Testis (tissue), 2 donors: ENCODE data around the gene GSC2.
"Not testable (repeated sequence)": the region's sequence is repeated elsewhere in the genome, so short reads cannot be mapped to it uniquely, and the experiment has no call there.

ENCODE experiments used
- POLR2A ChIP-seq: fragments of 450-650 bp; IDR thresholded peaks from one replicate; pipeline ENCODE4 v1.6.1; 2017; ENCODE audit warnings: antibody characterized with exemption, mild to moderate bottlenecking, moderate library complexity
- TF ChIP-seq, protein P1 (sequence below), 3 experiments: fragments of 450-650 bp in 2 of 3; fragments of 200-600 bp in 1 of 3; sonication (generic) in 1 of 3; IDR thresholded peaks; one replicate each; pipeline ENCODE4 v1.5.1; 2016 to 2019; ENCODE audit warnings: antibody characterized with exemption in 3 of 3, mild to moderate bottlenecking in 2 of 3, moderate library complexity in 1 of 3

DNA sequence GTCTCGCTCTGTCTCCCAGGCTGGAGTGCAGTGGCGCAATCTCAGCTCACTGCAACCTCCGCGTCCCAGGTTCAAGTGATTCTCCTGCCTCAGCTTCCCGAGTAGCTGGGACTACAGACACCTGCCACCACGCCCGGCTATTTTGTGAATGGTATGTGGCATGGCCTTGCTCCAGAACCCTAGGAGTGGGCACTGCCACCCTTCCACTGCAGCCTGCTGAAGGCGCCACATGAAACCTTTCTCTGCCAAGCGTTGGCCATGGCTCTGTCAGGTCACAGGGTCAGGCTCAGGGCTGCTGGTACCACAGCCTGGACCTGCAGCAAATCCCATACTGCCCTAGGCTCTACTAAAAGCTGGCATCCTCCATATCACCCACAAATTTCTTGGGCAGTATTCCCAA is 6.0 kb upstream of the GSC2 start:
- TF ChIP-seq, protein P1, sequence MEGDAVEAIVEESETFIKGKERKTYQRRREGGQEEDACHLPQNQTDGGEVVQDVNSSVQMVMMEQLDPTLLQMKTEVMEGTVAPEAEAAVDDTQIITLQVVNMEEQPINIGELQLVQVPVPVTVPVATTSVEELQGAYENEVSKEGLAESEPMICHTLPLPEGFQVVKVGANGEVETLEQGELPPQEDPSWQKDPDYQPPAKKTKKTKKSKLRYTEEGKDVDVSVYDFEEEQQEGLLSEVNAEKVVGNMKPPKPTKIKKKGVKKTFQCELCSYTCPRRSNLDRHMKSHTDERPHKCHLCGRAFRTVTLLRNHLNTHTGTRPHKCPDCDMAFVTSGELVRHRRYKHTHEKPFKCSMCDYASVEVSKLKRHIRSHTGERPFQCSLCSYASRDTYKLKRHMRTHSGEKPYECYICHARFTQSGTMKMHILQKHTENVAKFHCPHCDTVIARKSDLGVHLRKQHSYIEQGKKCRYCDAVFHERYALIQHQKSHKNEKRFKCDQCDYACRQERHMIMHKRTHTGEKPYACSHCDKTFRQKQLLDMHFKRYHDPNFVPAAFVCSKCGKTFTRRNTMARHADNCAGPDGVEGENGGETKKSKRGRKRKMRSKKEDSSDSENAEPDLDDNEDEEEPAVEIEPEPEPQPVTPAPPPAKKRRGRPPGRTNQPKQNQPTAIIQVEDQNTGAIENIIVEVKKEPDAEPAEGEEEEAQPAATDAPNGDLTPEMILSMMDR (IDR thresholded peaks at IDR 0.05): not testable (repeated sequence)
- not testable (repeated sequence) for TF ChIP-seq POLR2A
